Heart left ventricle (tissue), 16 donors: ENCODE data around the gene C11orf91. TPM values are rescaled to one million over a fixed set of nuclear protein-coding genes. Genes with fewer than 3 reads are reported as not detected.

Experiments used
- ATAC-seq, 4 donors: fragments of 200-7000 bp; cut with Tn5 transposase; one replicate each; pipeline ENCODE4 v1.9.1; 2020 to 2022; ENCODE audit warnings: moderate library complexity in 4 of 4, mild to moderate bottlenecking in 3 of 4, moderate number of reproducible peaks in 1 of 4
- DNase-seq, 5 donors: peaks; one replicate each; pipeline ENCODE4 v3.0.0-alpha.2; 2020
- H3K27ac ChIP-seq, 12 donors: fragments of 200-600 bp; sonication (generic) in 4 of 12; one replicate each; pipeline versions ENCODE4 v1.5.0 to v1.8.0; 2016 to 2022; ENCODE audit warnings: mild to moderate bottlenecking in 2 of 12
- H3K27me3 ChIP-seq, 9 donors: fragments of 200-600 bp; sonication (generic) in 2 of 9; one replicate each; pipeline versions ENCODE4 v1.5.1 to v1.8.0; 2016 to 2022; ENCODE audit warnings: mild to moderate bottlenecking in 3 of 9
- H3K36me3 ChIP-seq, 9 donors: fragments of 200-600 bp; sonication (generic) in 2 of 9; one replicate each; pipeline versions ENCODE4 v1.5.0 to v1.8.0; 2018 to 2022; ENCODE audit warnings: mild to moderate bottlenecking in 2 of 9
- H3K4me1 ChIP-seq, 12 donors: fragments of 200-600 bp; sonication (generic) in 4 of 12; one replicate each; pipeline versions ENCODE4 v1.5.0 to v1.8.0; 2016 to 2022; ENCODE audit warnings: mild to moderate bottlenecking in 3 of 12
- H3K4me3 ChIP-seq, 12 donors: fragments of 200-600 bp; sonication (generic) in 4 of 12; one replicate each; pipeline versions ENCODE4 v1.5.0 to v1.8.0; 2017 to 2022; ENCODE audit warnings: mild to moderate bottlenecking in 9 of 12, moderate library complexity in 4 of 12
- H3K9me3 ChIP-seq, 12 donors: fragments of 200-600 bp; sonication (generic) in 4 of 12; one replicate each; pipeline versions ENCODE4 v1.5.0 to v1.8.0; 2016 to 2022; ENCODE audit warnings: mild to moderate bottlenecking in 1 of 12
- CTCF ChIP-seq, 12 donors: fragments of 200-600 bp; sonication (generic) in 4 of 12; IDR thresholded peaks; one replicate each; pipeline versions ENCODE4 v1.5.0 to v1.8.0; 2018 to 2022; ENCODE audit warnings: antibody characterized with exemption in 12 of 12, mild to moderate bottlenecking in 5 of 12
- POLR2A ChIP-seq, 2 donors: fragments of 450-650 bp; IDR thresholded peaks; one replicate each; pipeline ENCODE4 v1.6.1; 2017; ENCODE audit warnings: antibody characterized with exemption in 2 of 2, mild to moderate bottlenecking in 2 of 2, moderate library complexity in 2 of 2
- WGBS, 4 donors: extraction: QIAGEN DNeasy Blood & Tissue Kit in 2 of 4; methylation state at CpG; one replicate each; pipeline versions ENCODE4 v1.1.5 to v1.1.7; 2013 to 2018; 5-methylcytosine and 5-hydroxymethylcytosine counted together
- intact Hi-C, 10 donors: fragments of 100-400 bp; cut with DNase I; formaldehyde crosslinking; loops; one replicate each; pipeline versions ENCODE4 v1.11.1 to v1.14.2; 2022
- long read RNA-seq, 3 donors: library from polyadenylated mRNA; unstranded; transcript quantifications; one replicate each; pipeline ENCODE4 v2.0.0, GENCODE V29; 2020 to 2021
- polyA plus RNA-seq, 2 donors: library from polyadenylated mRNA; stranded (reverse); fragments of 200-250 nt; gene quantifications; one replicate each; pipeline ENCODE4 v1.2.3, GENCODE V29; 2013
- total RNA-seq, 9 donors: library from RNA; depleted of rRNA in 2 of 9; stranded (reverse); fragments of >200 nt in 2 of 9; fragmentation: NEBNext Ultra II Directional in 3 of 9; extraction: Animal tissue kit (Norgen Biotek cat#: 25700) in 3 of 9; gene quantifications; one replicate each; pipeline versions ENCODE4 v1.1.0 to v1.2.4, GENCODE V29; 2016 to 2023
- donor health status: ischemic (EF 13 %, LVEDD 7.1; RV severe dilation, severe dysfunction).
- donor health status: healthy with polysubstance abuse.
- donor health status: DM: no; HTN: yes; CAD: no.
- donor health status: DM: no; HTN: no; CAD: no.
- donor health status: ischemic (EF 25% LVEDD 6.9; RV normal size, moderate dysfunction).
- donor health status: ischemic (EF 25% LVEDD 5.7; RV mildly dilated, moderate dysfunction).
- donor health status: healthy.
- donor health status: DM: yes; HTN: yes; CAD: no.
- donor health status: ischemic (EF 35%, LVEDD 5.7; RV mildly dilated, moderate dysfunction).
- donor health status: nonischemic (EF 11% LVEDD 7.7; RV severe dilation, severe dysfunction).
- donor health status: DM: yes; HTN: yes; CAD: no.
- donor health status: PGD.
- donor health status: ischemic (EF 29% LVEDD 5.4; RV normal size, mild dysfunction).
- donor health status: nonischemic (EF 23%, LVEDD 6.1; RV moderate dilation, normal function).

C11orf91 gene
- total RNA-seq (under 1 TPM in 4 of 9 donors, not detected in 5; 0.56 to 1.00 (median 0.70) TPM), polyA plus RNA-seq (not detected)
- long read RNA-seq, donor 1 = 0 reads
- long read RNA-seq, donor 2 = 0 reads
- long read RNA-seq, donor 3, partial matches to known transcripts = 0 of 1 reads
- long read RNA-seq, donor 3, other reads (novel, unspliced or antisense) = 1 of 1 reads

DNA sequence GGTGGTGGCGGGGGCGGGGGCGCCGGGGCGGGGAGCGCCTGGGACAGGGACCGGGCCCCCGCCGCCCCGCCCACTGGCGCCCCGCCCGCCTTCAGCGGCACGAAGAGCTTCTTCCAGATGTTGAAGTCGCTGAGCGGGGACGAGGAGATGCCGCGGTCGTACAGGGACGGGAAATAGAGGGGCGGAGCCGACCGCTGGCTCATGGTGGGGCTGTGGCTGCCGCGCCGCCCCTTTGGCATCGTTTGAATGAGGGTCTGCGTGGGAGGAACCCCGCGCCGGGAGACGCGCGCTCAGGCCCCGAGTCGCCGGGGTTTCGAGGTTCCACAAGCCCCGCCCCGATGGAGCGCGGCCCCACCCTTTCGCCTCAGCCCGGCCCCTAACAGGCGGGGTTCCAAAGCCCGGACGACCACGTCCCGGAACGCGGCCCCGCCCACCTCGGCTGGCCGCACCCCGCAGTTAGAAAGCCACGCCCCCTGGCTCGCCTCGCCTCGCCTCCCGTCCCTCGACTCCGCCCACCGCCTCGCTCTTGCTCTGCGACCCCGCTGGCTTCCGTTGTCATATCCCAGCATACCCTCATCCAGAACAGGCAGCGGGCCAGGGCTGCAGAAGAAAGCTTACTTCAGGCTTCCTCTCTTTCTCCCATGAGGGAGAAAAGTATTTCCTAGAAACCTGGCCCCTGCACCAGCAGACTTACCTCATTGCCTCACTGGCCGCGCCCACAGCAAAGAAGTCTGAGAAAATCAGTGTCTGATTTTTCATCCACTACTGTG is at the start of gene C11orf91:
Gene C11orf91, minus strand, starts transcription at position 325 of the 770 bp plus-strand sequence. Its CDS starts 86 bp downstream, at position 239.
- Histone ChIP-seq H3K9me3 (no peaks in the 10 kb centered on the region), H3K27ac (peak within 1 kb of the TSS; percentile 61 to 94 (median 88)), H3K4me3 (peak within 1 kb of the TSS; percentile 36 to 66 (median 53)), H3K36me3 (peaks cover 0 to 12% (median 2%) of the 10 kb centered on the region in 9 donors), H3K4me1 (peaks cover 11 to 84% (median 53%) of the 10 kb centered on the region in 12 donors), H3K27me3 (no peaks in the 10 kb centered on the region)
- intact Hi-C loops = loop anchor here in 7 of 10 donors (1.0 to 5.0 kb wide), 5 partner anchors 9 to 37 kb away; partner anchors contain the start of gene CD59 (in 6 of the 7)
- DNase-seq (peak; percentile 98 to 99 (median 99)), ATAC-seq (peak; percentile 69 to 89 (median 84))
- TF ChIP-seq CTCF (IDR thresholded peaks at IDR 0.05) (no peak), POLR2A (IDR thresholded peaks at IDR 0.05) (peak in 1 of 2 donors; percentile 56)
- WGBS, 4 donors = 1 to 4% (median 1%) methylated on average over 3 to 72 of the region's 72 CpGs

GRCh38 chr11:33747979-33748378 is 47.4 kb upstream of the C11orf91 start:
- intact Hi-C loops = loop anchor here in 4 of 10 donors (10.0 kb wide), 2 partner anchors 203 to 583 kb away; partner anchors contain the start of gene CSTF3 (in 2 of the 4)
- TF ChIP-seq CTCF (IDR thresholded peaks at IDR 0.05) = no peak
- TF ChIP-seq POLR2A (IDR thresholded peaks at IDR 0.05) = no peak
- H3K4me3 ChIP-seq = no peak overlapping the region
- H3K27me3 ChIP-seq = no peaks in the 10 kb centered on the region
- H3K9me3 ChIP-seq = no peaks in the 10 kb centered on the region
- H3K4me1 ChIP-seq = peaks cover 0 to 40% (median 8%) of the 10 kb centered on the region in 12 donors
- ATAC-seq (no peak), DNase-seq (no peak)
- H3K27ac ChIP-seq = peak overlapping the region in 3 of 12 donors; percentile 16 to 58 (median 57)
- peaks cover 0 to 93% (median 68%) of the 10 kb centered on the region in 9 donors for H3K36me3 ChIP-seq
- WGBS, 4 donors = 14 to 34% (median 19%) methylated on average over 2 of the region's 2 CpGs

DNA sequence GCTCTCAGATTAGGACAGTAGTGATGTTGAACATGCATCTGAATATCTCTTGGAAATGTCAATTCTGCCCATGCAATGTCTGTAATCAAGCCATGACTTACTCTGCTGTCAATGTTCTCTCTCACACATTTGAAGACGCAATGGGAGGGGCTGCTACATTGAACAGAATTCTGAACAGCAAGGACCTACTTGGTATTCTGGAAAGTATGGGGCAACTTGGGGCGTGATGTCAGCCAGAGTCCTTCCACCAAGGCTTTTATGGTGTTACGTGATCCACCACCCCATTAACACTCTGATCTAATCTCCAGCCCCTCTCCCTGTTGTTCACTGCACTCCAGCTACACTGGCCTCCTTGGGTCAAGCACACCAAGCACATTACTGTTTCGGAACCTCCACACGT is 42.7 kb upstream of the C11orf91 start:
- WGBS, 4 donors = 67 to 74% (median 67%) methylated on average over 5 of the region's 5 CpGs
- Histone ChIP-seq H3K4me3 (no peak overlapping the region), H3K36me3 (peaks cover 0 to 62% (median 41%) of the 10 kb centered on the region in 9 donors), H3K9me3 (no peaks in the 10 kb centered on the region), H3K27ac (peak overlapping the region in 3 of 12 donors; percentile 9 to 58 (median 20)), H3K27me3 (no peaks in the 10 kb centered on the region), H3K4me1 (peaks cover 0 to 34% (median 8%) of the 10 kb centered on the region in 12 donors)
- TF ChIP-seq CTCF (IDR thresholded peaks at IDR 0.05) = no peak
- intact Hi-C loops = loop anchor here in 9 of 10 donors (2.0 to 10.0 kb wide), 8 partner anchors 51 to 578 kb away; partner anchors contain the start of gene CSTF3 (in 2 of the 9)
- ATAC-seq (peak in 3 of 4 donors; percentile 38 to 84 (median 58)), DNase-seq (no peak)
